AG10803 (cell line): Measurements from ENCODE around the gene NRG2.

Source experiments
- DNase-seq: peaks from one replicate; pipeline ENCODE4 v3.0.0; 2010; ENCODE audit warnings: low read depth
- H3K4me3 ChIP-seq: 2 replicates; pipeline ENCODE4 v1.5.1; 2011; ENCODE audit warnings: mild to moderate bottlenecking, low read length, control low read depth
- CTCF ChIP-seq: conservative IDR thresholded peaks from 2 replicates; pipeline ENCODE4 v1.5.1; 2011; ENCODE audit warnings: mild to moderate bottlenecking, low read length, control low read depth, inconsistent platforms

NRG2 gene

DNA sequence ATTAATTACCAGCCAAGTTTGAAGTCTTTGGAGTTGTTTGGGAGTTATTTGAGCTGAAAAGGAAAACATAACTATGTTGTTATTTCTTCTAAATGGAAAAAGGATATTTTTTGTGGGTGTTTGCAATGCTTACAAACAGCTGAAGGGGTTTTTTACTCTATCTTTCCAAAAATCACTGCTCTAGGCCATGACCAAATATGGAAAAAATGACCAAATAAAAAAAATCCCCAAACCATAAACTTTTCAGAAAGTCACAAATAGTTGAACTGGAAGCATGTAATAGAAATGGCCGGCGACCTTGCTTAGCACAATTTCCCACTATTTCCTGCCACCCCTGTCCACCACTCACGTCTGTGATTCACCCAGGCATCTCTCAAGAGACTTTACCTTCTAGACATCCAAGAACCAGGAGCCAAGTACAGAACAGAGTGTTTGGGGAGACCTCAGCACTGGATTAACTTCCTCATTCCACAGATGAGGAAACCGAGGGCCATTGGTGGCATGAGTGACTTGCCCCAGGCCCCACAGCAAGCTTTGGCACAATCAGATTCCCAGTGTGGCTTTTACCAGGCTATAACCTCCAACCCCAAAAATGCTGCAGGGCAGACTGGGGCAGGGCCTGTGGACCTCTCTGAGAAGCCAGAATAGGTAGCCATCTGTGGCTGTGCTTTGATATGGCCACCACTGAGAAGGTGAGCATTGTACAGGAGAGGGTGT is 84.5 kb downstream of the NRG2 start:
- DNase-seq, result no peak

DNA sequence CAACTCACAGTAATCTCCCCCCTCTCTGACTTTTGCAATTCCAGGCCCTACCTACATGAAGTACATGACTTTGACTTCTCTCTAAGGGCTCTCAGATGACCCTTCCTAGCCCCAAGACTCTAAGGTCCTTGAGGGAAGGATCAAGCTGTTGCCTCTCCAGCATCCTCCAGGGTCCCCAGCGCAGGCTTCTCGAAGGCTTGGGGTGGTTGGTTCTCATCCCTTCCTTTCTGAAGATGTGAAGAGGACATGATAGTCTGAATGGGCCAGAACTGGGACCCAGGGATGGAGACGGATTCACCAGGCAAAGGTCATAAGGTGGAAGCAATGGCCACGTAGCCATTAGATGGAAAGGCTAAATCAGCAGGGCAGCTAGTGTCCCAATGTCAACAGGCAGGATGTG is 86.8 kb downstream of the NRG2 start:
- no peak for DNase-seq
- no peak for TF ChIP-seq CTCF
- no peak overlapping the region for H3K4me3 ChIP-seq

More for the DNA sequence above, 84.5 kb downstream of the NRG2 start:
- TF ChIP-seq CTCF, result no peak
- H3K4me3 ChIP-seq, result no peak overlapping the region

DNA sequence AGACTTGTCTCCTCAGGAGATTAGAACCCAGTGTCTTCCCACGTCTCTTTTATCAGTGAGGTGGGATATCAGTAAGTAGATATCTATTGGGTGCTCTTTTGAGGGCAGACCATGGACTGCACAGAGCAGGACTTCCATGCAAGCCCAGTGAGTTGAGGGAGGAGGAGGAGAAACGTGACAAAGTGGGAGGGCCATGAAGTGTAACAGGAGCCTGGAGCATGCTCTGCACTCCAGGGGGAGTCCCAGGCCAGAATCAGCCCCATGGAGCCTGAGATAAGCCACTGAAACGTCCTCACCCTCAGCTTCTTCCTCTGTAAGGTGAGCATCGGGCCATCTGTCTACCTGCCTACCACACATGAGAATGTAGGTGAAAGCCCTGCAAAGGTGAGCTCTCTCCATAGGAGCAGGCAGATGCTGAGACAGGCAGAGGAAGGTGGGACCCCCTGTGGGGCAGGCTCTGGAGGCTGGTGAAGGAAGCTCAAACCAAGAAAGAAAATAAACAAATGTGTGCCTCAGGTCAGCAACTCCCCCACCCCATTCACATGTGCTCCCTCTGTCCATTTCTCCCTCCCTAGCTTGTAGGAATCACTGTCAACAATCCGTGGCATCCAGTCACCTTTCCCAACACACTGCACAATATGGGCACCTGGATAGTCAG is 87.4 kb downstream of the NRG2 start:
- no peak overlapping the region for H3K4me3 ChIP-seq
- TF ChIP-seq CTCF, result no peak
- no peak for DNase-seq

DNA sequence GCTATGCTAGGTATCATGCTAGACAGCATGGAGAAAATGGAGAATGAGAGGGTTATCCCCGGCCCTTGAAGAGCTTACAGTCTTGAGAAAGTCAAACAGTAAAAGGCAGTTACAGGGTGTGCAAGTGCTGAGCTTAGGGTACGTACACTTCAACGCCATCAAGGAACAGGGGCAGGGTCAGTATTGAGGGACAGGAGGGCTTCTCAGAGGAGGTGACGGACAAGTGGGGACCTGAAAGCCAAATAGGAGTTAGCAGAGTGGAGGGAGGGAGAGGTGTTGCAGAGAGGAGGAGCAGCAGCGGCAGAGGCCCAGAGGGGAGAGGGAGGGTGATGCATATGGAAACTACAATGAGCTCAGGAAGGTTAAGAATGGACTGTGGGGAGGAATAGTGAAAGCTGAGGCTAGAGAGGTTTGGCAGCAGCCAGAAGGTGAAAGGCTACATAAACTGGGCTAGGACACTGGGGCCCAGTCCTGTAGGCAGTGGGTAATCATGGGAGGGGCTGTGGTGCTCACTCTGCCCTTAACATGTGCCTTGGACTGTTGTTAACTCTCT is 88.0 kb downstream of the NRG2 start:
- DNase-seq, result no peak
- no peak for TF ChIP-seq CTCF
- H3K4me3 ChIP-seq, result no peak overlapping the region

DNA sequence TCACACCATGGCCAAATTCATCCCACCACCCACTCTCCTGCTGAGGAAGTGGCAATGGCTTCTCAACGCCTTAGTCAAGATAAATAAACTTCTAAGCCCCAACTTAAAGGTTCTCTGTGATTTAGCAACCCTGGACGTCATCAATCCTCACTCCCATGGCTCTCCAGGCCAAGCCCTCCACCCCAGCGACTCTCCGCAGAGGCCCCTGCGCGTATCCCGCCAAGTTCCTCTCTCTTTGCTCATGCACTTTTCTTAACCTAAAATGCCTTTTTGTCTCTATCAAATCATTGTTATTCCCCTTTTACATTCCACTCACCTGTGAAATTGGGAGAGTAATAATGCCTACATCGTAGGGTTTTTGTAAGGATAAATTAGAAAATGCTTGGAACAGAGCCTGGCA is 88.6 kb downstream of the NRG2 start:
- no peak for TF ChIP-seq CTCF
- no peak for DNase-seq
- H3K4me3 ChIP-seq, result no peak overlapping the region

- no peak overlapping the region for H3K4me3 ChIP-seq
- no peak for DNase-seq
- TF ChIP-seq CTCF, result no peak
Measured at GRCh38 chr5:139954022-139954421, 89.1 kb downstream of the NRG2 start.

GRCh38 chr5:139952574-139952973 is 90.5 kb downstream of the NRG2 start:
- DNase-seq, result no peak
- TF ChIP-seq CTCF, result no peak
- H3K4me3 ChIP-seq, result no peak overlapping the region
